ENCODE measurements around the gene RAF1. TPM values are rescaled to one million over a fixed set of nuclear protein-coding genes. Genes with fewer than 3 reads are reported as not detected.
A peak's percentile ranks its signal among the peaks of the same experiment; 100 is the strongest.
"Not testable (repeated sequence)": the region's sequence is repeated elsewhere in the genome, so short reads cannot be mapped to it uniquely, and the experiment has no call there.

RAF1 gene
- total RNA-seq, 4 donors from 2014 or later = 212 to 346 (median 246) TPM

- intact Hi-C loops (cut with DNase I; ENCODE audit: low total_unique reads) (loop anchor here (2.0 to 5.0 kb wide), 2 partner anchors 107 to 1804 kb away; partner anchors contain the start of gene MKRN2), in situ Hi-C loops (cut with MboI; ENCODE audit: low sequenced_read_pairs in 4 of 4) (no loop called here)
- Histone ChIP-seq H3K9me3 (no peaks in the 10 kb centered on the region), H3K4me1 (peaks cover 37 to 44% of the 10 kb centered on the region in 2 donors), H3K27me3 (no peaks in the 10 kb centered on the region), H3K4me3 (peak overlapping the region; percentile 96 to 100 (median 98)), H3K27ac (peak overlapping the region; percentile 99 to 100 (median 100)), H3K36me3 (no peaks in the 10 kb centered on the region)
- DNase-seq = peak; percentile 59 to 81
- peak; percentile 45 to 48 for ATAC-seq
- TF ChIP-seq POLR2A (IDR thresholded peaks at IDR 0.05) (no peak), CTCF (IDR thresholded peaks at IDR 0.05 in 4 of 5, conservative IDR thresholded peaks at IDR 0.05 in 1 of 5) (no peak)
These were observed 449 bp downstream of the RAF1 start for GRCh38 chr3:12663401-12663935.

GRCh38 chr3:12662593-12663400 lies 1.1 kb downstream of the RAF1 start:
- peak; percentile 87 to 92 for TF ChIP-seq POLR2A (IDR thresholded peaks at IDR 0.05)
- no peak for TF ChIP-seq CTCF (IDR thresholded peaks at IDR 0.05 in 4 of 5, conservative IDR thresholded peaks at IDR 0.05 in 1 of 5)
- DNase-seq (peak; percentile 70 to 72), ATAC-seq (peak; percentile 63 to 67)
- H3K4me3 ChIP-seq = peak overlapping the region; percentile 96 to 100 (median 98)
- in situ Hi-C loops (cut with MboI; ENCODE audit: low sequenced_read_pairs in 4 of 4) = no loop called here
- intact Hi-C loops (cut with DNase I; ENCODE audit: low total_unique reads) = loop anchor here (2.0 to 5.0 kb wide), 2 partner anchors 106 to 1805 kb away; partner anchors contain the start of gene MKRN2
- peak overlapping the region; percentile 99 to 100 (median 100) for H3K27ac ChIP-seq
- H3K9me3 ChIP-seq = no peaks in the 10 kb centered on the region
- peaks cover 43 to 51% of the 10 kb centered on the region in 2 donors for H3K4me1 ChIP-seq
- no peaks in the 10 kb centered on the region for H3K27me3 ChIP-seq
- H3K36me3 ChIP-seq = no peaks in the 10 kb centered on the region

- Histone ChIP-seq H3K27me3 (no peaks in the 10 kb centered on the region), H3K36me3 (no peaks in the 10 kb centered on the region), H3K27ac (peak overlapping the region; percentile 99 to 100 (median 100)), H3K9me3 (no peaks in the 10 kb centered on the region), H3K4me1 (peaks cover 51 to 58% of the 10 kb centered on the region in 2 donors), H3K4me3 (peak overlapping the region; percentile 96 to 100 (median 98))
- intact Hi-C loops (cut with DNase I; ENCODE audit: low total_unique reads) (loop anchor here (2.0 to 5.0 kb wide), 2 partner anchors 105 to 1805 kb away; partner anchors contain the start of gene MKRN2), in situ Hi-C loops (cut with MboI; ENCODE audit: low sequenced_read_pairs in 4 of 4) (no loop called here)
- no peak for TF ChIP-seq POLR2A (IDR thresholded peaks at IDR 0.05)
- no peak for TF ChIP-seq CTCF (IDR thresholded peaks at IDR 0.05 in 4 of 5, conservative IDR thresholded peaks at IDR 0.05 in 1 of 5)
- DNase-seq = no peak
- ATAC-seq = no peak
These were observed 1.9 kb downstream of the RAF1 start for GRCh38 chr3:12661926-12662592.

GRCh38 chr3:12661375-12661774 lies 2.5 kb downstream of the RAF1 start:
- in situ Hi-C loops (cut with MboI; ENCODE audit: low sequenced_read_pairs in 4 of 4); ATAC-seq; H3K27me3 ChIP-seq; DNase-seq; H3K36me3 ChIP-seq; H3K9me3 ChIP-seq: not testable (repeated sequence)
- H3K27ac ChIP-seq = peak overlapping the region; percentile 99 to 100 (median 100)
- peaks cover 57 to 64% of the 10 kb centered on the region in 2 donors for H3K4me1 ChIP-seq
- intact Hi-C loops (cut with DNase I; ENCODE audit: low total_unique reads) = loop anchor here (5.0 kb wide), 1 partner anchor 1806 kb away; no protein-coding TSS in a partner anchor
- peak overlapping the region in 3 of 4 donors; percentile 96 to 99 (median 96) for H3K4me3 ChIP-seq
